Naive thymus-derived CD8-positive, alpha-beta T cell (primary cell): Measurements from ENCODE around the gene DBT. TPM values are rescaled to one million over a fixed set of nuclear protein-coding genes. Genes with fewer than 3 reads are reported as not detected.
"Not testable (repeated sequence)": the region's sequence is repeated elsewhere in the genome, so short reads cannot be mapped to it uniquely, and the experiment has no call there.

Experiments
- ATAC-seq, 2 donors: fragments of 150-1000 bp; cut with Tn5 transposase in 1 of 2; sonication (Bioruptor Pico), chemical (Tn5 transposase) in 1 of 2; 1 replicate in 1 of 2; 2 replicates in 1 of 2; pipeline ENCODE4 v1.10.0; 2021; ENCODE audit warnings: mild to moderate bottlenecking in 2 of 2, moderate library complexity in 2 of 2
- POLR2A ChIA-PET: fragments of 350-600 bp; sonication (Branson Sonifier 250); formaldehyde crosslinking; loops from one replicate; lab custom pipeline; 2021; ENCODE audit warnings: antibody characterized with exemption; lab: Charles Lee
- DNase-seq, 10 donors: peaks; one replicate each; pipeline versions ENCODE4 v3.0.0 to v3.0.0-alpha.2; 2020 to 2022
- H3K27ac Mint-ChIP-seq, 10 donors: one replicate each; pipeline ENCODE4 v1.8.0; 2020 to 2022; ENCODE audit warnings: mild to moderate bottlenecking in 10 of 10, mixed read lengths in 10 of 10, moderate library complexity in 4 of 10, inconsistent platforms in 1 of 10
- H3K27me3 Mint-ChIP-seq, 5 donors: one replicate each; pipeline ENCODE4 v1.8.0; 2021 to 2022; ENCODE audit warnings: mixed read lengths in 5 of 5
- H3K36me3 Mint-ChIP-seq, 3 donors: one replicate each; pipeline ENCODE4 v1.8.0; 2020 to 2022; ENCODE audit warnings: mixed read lengths in 3 of 3, mild to moderate bottlenecking in 2 of 3, inconsistent platforms in 1 of 3
- H3K4me1 Mint-ChIP-seq, 4 donors: one replicate each; pipeline ENCODE4 v1.8.0; 2021 to 2022; ENCODE audit warnings: mixed read lengths in 4 of 4
- H3K4me3 Mint-ChIP-seq, 10 donors: one replicate each; pipeline ENCODE4 v1.8.0; 2020 to 2022; ENCODE audit warnings: mild to moderate bottlenecking in 10 of 10, mixed read lengths in 10 of 10, moderate library complexity in 6 of 10, inconsistent platforms in 1 of 10
- H3K9me3 Mint-ChIP-seq, 9 donors: one replicate each; pipeline ENCODE4 v1.8.0; 2020 to 2022; ENCODE audit warnings: mixed read lengths in 9 of 9, mild to moderate bottlenecking in 3 of 9, inconsistent platforms in 1 of 9, moderate library complexity in 1 of 9
- polyA plus RNA-seq, 3 donors: library from polyadenylated mRNA; unstranded; fragments of 300-500 nt; fragmentation: Illumina TruSeq; gene quantifications; one replicate each; pipeline ENCODE4 v1.2.3, GENCODE V29; 2021
- total RNA-seq, 8 experiments: library from RNA in 2 of 8; stranded (reverse) in 2 of 8; gene quantifications; one replicate each; pipeline ENCODE4 v1.2.3 and lab custom pipeline; 2021 to 2026

The DBT gene
- total and polyA plus RNA-seq, 5 experiments from 2014 or later, result 5.2 to 16.5 (median 7.2) TPM

GRCh38 chr1:100249155-100249536 lies 488 bp downstream of the DBT start:
- DNase-seq (no peak), ATAC-seq (peak; percentile 0)
- no peaks in the 10 kb centered on the region for H3K9me3 Mint-ChIP-seq
- H3K36me3 Mint-ChIP-seq, result peaks cover 0 to 6% (median 0%) of the 10 kb centered on the region in 3 donors
- POLR2A ChIA-PET, result interaction anchor here (1.1 to 1.7 kb wide), 7 partner anchors 14 to 211 kb away, joined by 3 to 24 read pairs (median 4); partner anchors contain the start of genes CDC14A and RTCA
- H3K4me3 Mint-ChIP-seq, result no peak overlapping the region
- no peaks in the 10 kb centered on the region for H3K27me3 Mint-ChIP-seq
- H3K4me1 Mint-ChIP-seq, result peaks cover 12 to 31% (median 21%) of the 10 kb centered on the region in 4 donors
- no peak overlapping the region for H3K27ac Mint-ChIP-seq

GRCh38 chr1:100246738-100247137 lies 2.9 kb downstream of the DBT start:
- H3K36me3 Mint-ChIP-seq, result peaks cover 0 to 18% (median 0%) of the 10 kb centered on the region in 3 donors
- ATAC-seq (no peak), DNase-seq (no peak)
- H3K27ac Mint-ChIP-seq, result peak overlapping the region in 2 of 10 donors; percentile 0 to 15
- H3K4me3 Mint-ChIP-seq, result peak overlapping the region in 7 of 10 donors; percentile 1 to 58 (median 8)
- POLR2A ChIA-PET, result no interaction called here
- no peaks in the 10 kb centered on the region for H3K27me3 Mint-ChIP-seq
- peaks cover 14 to 42% (median 31%) of the 10 kb centered on the region in 4 donors for H3K4me1 Mint-ChIP-seq
- no peaks in the 10 kb centered on the region for H3K9me3 Mint-ChIP-seq

GRCh38 chr1:100240631-100241030 lies 9.0 kb downstream of the DBT start:
- H3K27me3 Mint-ChIP-seq, result no peaks in the 10 kb centered on the region
- no peak for DNase-seq
- peaks cover 4 to 57% (median 17%) of the 10 kb centered on the region in 3 donors for H3K36me3 Mint-ChIP-seq
- H3K4me1 Mint-ChIP-seq, result peaks cover 16 to 33% (median 24%) of the 10 kb centered on the region in 4 donors
- H3K4me3 Mint-ChIP-seq, result no peak overlapping the region
- POLR2A ChIA-PET, result no interaction called here
- ATAC-seq, result no peak
- peak overlapping the region in 1 of 10 donors; percentile 48 for H3K27ac Mint-ChIP-seq
- H3K9me3 Mint-ChIP-seq, result no peaks in the 10 kb centered on the region

- Mint-ChIP-seq H3K36me3 (peaks cover 4 to 61% (median 17%) of the 10 kb centered on the region in 3 donors), H3K4me3 (no peak overlapping the region), H3K4me1 (peaks cover 14 to 29% (median 21%) of the 10 kb centered on the region in 4 donors), H3K27ac (no peak overlapping the region), H3K9me3 (no peaks in the 10 kb centered on the region), H3K27me3 (no peaks in the 10 kb centered on the region)
- DNase-seq (no peak), ATAC-seq (no peak)
- POLR2A ChIA-PET, result interaction anchor here (0.6 kb wide), 1 partner anchor 1094 kb away, joined by 3 read pairs; no protein-coding TSS in a partner anchor
Observed at GRCh38 chr1:100239961-100240360, 9.7 kb downstream of the DBT start.

- H3K4me3 Mint-ChIP-seq, result no peak overlapping the region
- H3K4me1 Mint-ChIP-seq, result peaks cover 0 to 13% (median 11%) of the 10 kb centered on the region in 4 donors
- H3K27ac Mint-ChIP-seq, result peak overlapping the region in 1 of 10 donors; percentile 7
- H3K36me3 Mint-ChIP-seq, result peaks cover 4 to 75% (median 30%) of the 10 kb centered on the region in 3 donors
- no peaks in the 10 kb centered on the region for H3K9me3 Mint-ChIP-seq
- no peak for DNase-seq
- H3K27me3 Mint-ChIP-seq, result no peaks in the 10 kb centered on the region
- ATAC-seq, result no peak
- POLR2A ChIA-PET, result no interaction called here
Observed at GRCh38 chr1:100237091-100237490, 12.5 kb downstream of the DBT start.

GRCh38 chr1:100234432-100234831 lies 15.2 kb downstream of the DBT start:
- H3K4me1 Mint-ChIP-seq, result peaks cover 0 to 13% (median 8%) of the 10 kb centered on the region in 4 donors
- no peaks in the 10 kb centered on the region for H3K9me3 Mint-ChIP-seq
- POLR2A ChIA-PET, result no interaction called here
- no peak overlapping the region for H3K4me3 Mint-ChIP-seq
- no peak for ATAC-seq
- H3K27me3 Mint-ChIP-seq, result no peaks in the 10 kb centered on the region
- no peak for DNase-seq
- H3K36me3 Mint-ChIP-seq, result peaks cover 4 to 87% (median 35%) of the 10 kb centered on the region in 3 donors
- H3K27ac Mint-ChIP-seq, result peak overlapping the region in 1 of 10 donors; percentile 9

- H3K4me1 Mint-ChIP-seq, H3K4me3 Mint-ChIP-seq, DNase-seq, H3K9me3 Mint-ChIP-seq, H3K27ac Mint-ChIP-seq, H3K27me3 Mint-ChIP-seq, ATAC-seq, POLR2A ChIA-PET: not testable (repeated sequence)
- H3K36me3 Mint-ChIP-seq, result peaks cover 1 to 83% (median 28%) of the 10 kb centered on the region in 3 donors
Observed at GRCh38 chr1:100233566-100233965, 16.1 kb downstream of the DBT start.

GRCh38 chr1:100232156-100232555 lies 17.5 kb downstream of the DBT start:
- ATAC-seq (no peak), DNase-seq (no peak)
- Mint-ChIP-seq H3K4me1 (peaks cover 0 to 5% (median 2%) of the 10 kb centered on the region in 4 donors), H3K4me3 (no peak overlapping the region), H3K27me3 (no peaks in the 10 kb centered on the region), H3K27ac (peak overlapping the region in 2 of 10 donors; percentile 32 to 51), H3K36me3 (peaks cover 0 to 86% (median 27%) of the 10 kb centered on the region in 3 donors), H3K9me3 (no peaks in the 10 kb centered on the region)
- POLR2A ChIA-PET, result no interaction called here

- ATAC-seq (no peak), DNase-seq (no peak)
- no peak overlapping the region for H3K4me3 Mint-ChIP-seq
- peaks cover 0 to 83% (median 29%) of the 10 kb centered on the region in 3 donors for H3K36me3 Mint-ChIP-seq
- peaks cover 0 to 5% (median 2%) of the 10 kb centered on the region in 4 donors for H3K4me1 Mint-ChIP-seq
- no peaks in the 10 kb centered on the region for H3K9me3 Mint-ChIP-seq
- peak overlapping the region in 1 of 10 donors; percentile 12 for H3K27ac Mint-ChIP-seq
- POLR2A ChIA-PET, result no interaction called here
- H3K27me3 Mint-ChIP-seq, result no peaks in the 10 kb centered on the region
Observed at GRCh38 chr1:100231721-100232120, 17.9 kb downstream of the DBT start.

GRCh38 chr1:100230765-100231164 lies 18.9 kb downstream of the DBT start:
- H3K27ac Mint-ChIP-seq, result no peak overlapping the region
- H3K27me3 Mint-ChIP-seq, result no peaks in the 10 kb centered on the region
- ATAC-seq, result no peak
- DNase-seq, result no peak
- POLR2A ChIA-PET, result no interaction called here
- H3K4me1 Mint-ChIP-seq, result peaks cover 0 to 1% (median under 1%) of the 10 kb centered on the region in 4 donors
- no peak overlapping the region for H3K4me3 Mint-ChIP-seq
- H3K9me3 Mint-ChIP-seq, result no peaks in the 10 kb centered on the region
- H3K36me3 Mint-ChIP-seq, result peaks cover 0 to 77% (median 29%) of the 10 kb centered on the region in 3 donors

- Mint-ChIP-seq H3K27me3 (no peaks in the 10 kb centered on the region), H3K36me3 (peaks cover 0 to 76% (median 28%) of the 10 kb centered on the region in 3 donors), H3K4me3 (no peak overlapping the region), H3K4me1 (peaks cover 0 to 1% (median 0%) of the 10 kb centered on the region in 4 donors), H3K27ac (peak overlapping the region in 2 of 10 donors; percentile 49 to 64), H3K9me3 (no peaks in the 10 kb centered on the region)
- ATAC-seq, result no peak
- no peak for DNase-seq
- POLR2A ChIA-PET, result no interaction called here
Observed at GRCh38 chr1:100229681-100230443, 19.8 kb downstream of the DBT start.

- H3K27me3 Mint-ChIP-seq, result no peaks in the 10 kb centered on the region
- POLR2A ChIA-PET, result interaction anchor here (0.9 kb wide), 1 partner anchor 27 kb away, joined by 3 read pairs; the partner anchor contains the start of gene DBT
- H3K36me3 Mint-ChIP-seq, result peaks cover 4 to 32% (median 22%) of the 10 kb centered on the region in 3 donors
- peaks cover 0 to 9% (median 4%) of the 10 kb centered on the region in 4 donors for H3K4me1 Mint-ChIP-seq
- H3K27ac Mint-ChIP-seq, result no peak overlapping the region
- DNase-seq (no peak), ATAC-seq (no peak)
- H3K4me3 Mint-ChIP-seq, result no peak overlapping the region
- H3K9me3 Mint-ChIP-seq, result no peaks in the 10 kb centered on the region
Observed at GRCh38 chr1:100222428-100222827, 27.2 kb downstream of the DBT start.

- Mint-ChIP-seq H3K9me3 (no peaks in the 10 kb centered on the region), H3K36me3 (peaks cover 4 to 40% (median 23%) of the 10 kb centered on the region in 3 donors), H3K27ac (peak overlapping the region in 4 of 10 donors; percentile 6 to 72 (median 36)), H3K4me1 (peaks cover 0 to 9% (median 4%) of the 10 kb centered on the region in 4 donors), H3K27me3 (no peaks in the 10 kb centered on the region), H3K4me3 (peak overlapping the region in 1 of 10 donors; percentile 36)
- POLR2A ChIA-PET, result interaction anchor here (1.0 kb wide), 1 partner anchor 236 kb away, joined by 4 read pairs; no protein-coding TSS in a partner anchor
- ATAC-seq (no peak), DNase-seq (no peak)
Observed at GRCh38 chr1:100219883-100220282, 29.8 kb downstream of the DBT start.
